Measurements from ENCODE around the gene RAP1GAP2. TPM values are rescaled to one million over a fixed set of nuclear protein-coding genes. Genes with fewer than 3 reads are reported as not detected.

Gene RAP1GAP2
- total RNA-seq: 100 to 1,000 TPM; 274 to 418 (median 390) TPM
- 64.9 TPM for total RNA-seq (2013)

- peak within 1 kb of the TSS; percentile 73 to 88 for H3K27ac Mint-ChIP-seq
- H3K4me3 ChIP-seq (ENCODE audit: low read length): peak within 1 kb of the TSS; percentile 72
- no peaks in the 10 kb centered on the region for H3K9me3 ChIP-seq (ENCODE audit: control insufficient read depth, insufficient read depth, low read length)
- peaks cover under 1% of the 10 kb centered on the region for H3K36me3 Mint-ChIP-seq
- H3K27me3 Mint-ChIP-seq (ENCODE audit: low read depth in 2 of 2): no peaks in the 10 kb centered on the region
- peaks cover 12% of the 10 kb centered on the region for H3K36me3 ChIP-seq (ENCODE audit: control insufficient read depth, insufficient read depth, low read length)
- peaks cover 85% of the 10 kb centered on the region for H3K4me1 ChIP-seq (ENCODE audit: control insufficient read depth, insufficient read depth, low read length)
- DNase-seq (peak; percentile 70 to 88), ATAC-seq (peak; percentile 62 to 90 (median 76))
- no peak for TF ChIP-seq CTCF (IDR thresholded peaks at IDR 0.05)
- no peaks in the 10 kb centered on the region for H3K27me3 ChIP-seq (ENCODE audit: control insufficient read depth, insufficient read depth, low read length)
- WGBS (ENCODE audit: insufficient coverage): 1% methylated on average over 39 of the region's 39 CpGs
- intact Hi-C loops (cut with micrococcal nuclease): loop anchor here (1.0 kb wide), 1 partner anchor 18 kb away; no protein-coding TSS in a partner anchor
- peak within 1 kb of the TSS; percentile 7 for H3K27ac ChIP-seq (ENCODE audit: low read length)
- H3K9me3 Mint-ChIP-seq: no peaks in the 10 kb centered on the region
- peaks cover 84 to 94% of the 10 kb centered on the region in 2 donors for H3K4me1 Mint-ChIP-seq
- peak within 1 kb of the TSS; percentile 93 for H3K4me3 Mint-ChIP-seq
These were observed at the start of gene RAP1GAP2 for GRCh38 chr17:2796164-2797125. Gene RAP1GAP2, plus strand, starts transcription at chr17:2796438. Its CDS starts 90 bp downstream, at chr17:2796528.

GRCh38 chr17:2749058-2749783 lies 47.0 kb upstream of the RAP1GAP2 start, which contains the start of gene CCDC92B:
Gene CCDC92B, minus strand, starts transcription at chr17:2749652. Its CDS starts 14,507 bp downstream, at chr17:2735145.
- peaks cover 39% of the 10 kb centered on the region in 2 donors for H3K27me3 Mint-ChIP-seq (ENCODE audit: low read depth in 2 of 2)
- intact Hi-C loops (cut with micrococcal nuclease): no loop called here
- H3K36me3 Mint-ChIP-seq: no peaks in the 10 kb centered on the region
- H3K36me3 ChIP-seq (ENCODE audit: control insufficient read depth, insufficient read depth, low read length): no peaks in the 10 kb centered on the region
- no peak within 1 kb of the TSS for H3K27ac ChIP-seq (ENCODE audit: low read length)
- no peak within 1 kb of the TSS for H3K4me3 Mint-ChIP-seq
- H3K27me3 ChIP-seq (ENCODE audit: control insufficient read depth, insufficient read depth, low read length): peaks cover 7% of the 10 kb centered on the region
- DNase-seq (no peak), ATAC-seq (no peak)
- no peak within 1 kb of the TSS for H3K4me3 ChIP-seq (ENCODE audit: low read length)
- no peak within 1 kb of the TSS for H3K27ac Mint-ChIP-seq
- peaks cover 4% of the 10 kb centered on the region for H3K4me1 ChIP-seq (ENCODE audit: control insufficient read depth, insufficient read depth, low read length)
- no peaks in the 10 kb centered on the region for H3K4me1 Mint-ChIP-seq
- 8% methylated on average over 59 of the region's 76 CpGs for WGBS (ENCODE audit: insufficient coverage)
- no peak for TF ChIP-seq CTCF (IDR thresholded peaks at IDR 0.05)
- no peaks in the 10 kb centered on the region for H3K9me3 Mint-ChIP-seq
- H3K9me3 ChIP-seq (ENCODE audit: control insufficient read depth, insufficient read depth, low read length): no peaks in the 10 kb centered on the region

GRCh38 chr17:2749784-2750181 lies 46.5 kb upstream of the RAP1GAP2 start:
- H3K4me3 ChIP-seq (ENCODE audit: low read length): no peak overlapping the region
- TF ChIP-seq CTCF (IDR thresholded peaks at IDR 0.05): no peak
- H3K36me3 Mint-ChIP-seq: no peaks in the 10 kb centered on the region
- H3K27ac Mint-ChIP-seq: no peak overlapping the region
- peaks cover 33 to 38% of the 10 kb centered on the region in 2 donors for H3K27me3 Mint-ChIP-seq (ENCODE audit: low read depth in 2 of 2)
- DNase-seq (peak; percentile 75 to 88), ATAC-seq (peak; percentile 93 to 100 (median 100))
- no peaks in the 10 kb centered on the region for H3K4me1 Mint-ChIP-seq
- H3K9me3 Mint-ChIP-seq: no peaks in the 10 kb centered on the region
- 1% methylated on average over 34 of the region's 35 CpGs for WGBS (ENCODE audit: insufficient coverage)
- intact Hi-C loops (cut with micrococcal nuclease): no loop called here
- H3K9me3 ChIP-seq (ENCODE audit: control insufficient read depth, insufficient read depth, low read length): no peaks in the 10 kb centered on the region
- H3K4me3 Mint-ChIP-seq: no peak overlapping the region
- peaks cover 4% of the 10 kb centered on the region for H3K4me1 ChIP-seq (ENCODE audit: control insufficient read depth, insufficient read depth, low read length)
- H3K27me3 ChIP-seq (ENCODE audit: control insufficient read depth, insufficient read depth, low read length): peaks cover 7% of the 10 kb centered on the region
- no peaks in the 10 kb centered on the region for H3K36me3 ChIP-seq (ENCODE audit: control insufficient read depth, insufficient read depth, low read length)
- H3K27ac ChIP-seq (ENCODE audit: low read length): no peak overlapping the region

Measured in natural killer cell (primary cell).